ENCODE data around the gene CCR2.

GRCh38 chr3:46360907-46361306 is 7.0 kb downstream of the CCR2 start:
- TF ChIP-seq, protein P1, sequence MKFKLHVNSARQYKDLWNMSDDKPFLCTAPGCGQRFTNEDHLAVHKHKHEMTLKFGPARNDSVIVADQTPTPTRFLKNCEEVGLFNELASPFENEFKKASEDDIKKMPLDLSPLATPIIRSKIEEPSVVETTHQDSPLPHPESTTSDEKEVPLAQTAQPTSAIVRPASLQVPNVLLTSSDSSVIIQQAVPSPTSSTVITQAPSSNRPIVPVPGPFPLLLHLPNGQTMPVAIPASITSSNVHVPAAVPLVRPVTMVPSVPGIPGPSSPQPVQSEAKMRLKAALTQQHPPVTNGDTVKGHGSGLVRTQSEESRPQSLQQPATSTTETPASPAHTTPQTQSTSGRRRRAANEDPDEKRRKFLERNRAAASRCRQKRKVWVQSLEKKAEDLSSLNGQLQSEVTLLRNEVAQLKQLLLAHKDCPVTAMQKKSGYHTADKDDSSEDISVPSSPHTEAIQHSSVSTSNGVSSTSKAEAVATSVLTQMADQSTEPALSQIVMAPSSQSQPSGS (tag by site-specific recombination; IDR thresholded peaks at IDR 0.05; ENCODE audit: low read depth), result no peak
- TF ChIP-seq, protein P2, sequence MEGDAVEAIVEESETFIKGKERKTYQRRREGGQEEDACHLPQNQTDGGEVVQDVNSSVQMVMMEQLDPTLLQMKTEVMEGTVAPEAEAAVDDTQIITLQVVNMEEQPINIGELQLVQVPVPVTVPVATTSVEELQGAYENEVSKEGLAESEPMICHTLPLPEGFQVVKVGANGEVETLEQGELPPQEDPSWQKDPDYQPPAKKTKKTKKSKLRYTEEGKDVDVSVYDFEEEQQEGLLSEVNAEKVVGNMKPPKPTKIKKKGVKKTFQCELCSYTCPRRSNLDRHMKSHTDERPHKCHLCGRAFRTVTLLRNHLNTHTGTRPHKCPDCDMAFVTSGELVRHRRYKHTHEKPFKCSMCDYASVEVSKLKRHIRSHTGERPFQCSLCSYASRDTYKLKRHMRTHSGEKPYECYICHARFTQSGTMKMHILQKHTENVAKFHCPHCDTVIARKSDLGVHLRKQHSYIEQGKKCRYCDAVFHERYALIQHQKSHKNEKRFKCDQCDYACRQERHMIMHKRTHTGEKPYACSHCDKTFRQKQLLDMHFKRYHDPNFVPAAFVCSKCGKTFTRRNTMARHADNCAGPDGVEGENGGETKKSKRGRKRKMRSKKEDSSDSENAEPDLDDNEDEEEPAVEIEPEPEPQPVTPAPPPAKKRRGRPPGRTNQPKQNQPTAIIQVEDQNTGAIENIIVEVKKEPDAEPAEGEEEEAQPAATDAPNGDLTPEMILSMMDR (tag by site-specific recombination; IDR thresholded peaks at IDR 0.05), result no peak
- TF ChIP-seq ZNF274 (IDR thresholded peaks at IDR 0.05; ENCODE audit: low read length) (no peak), ZNF274 (tag by site-specific recombination; IDR thresholded peaks at IDR 0.05; ENCODE audit: borderline replicate concordance) (no peak)

Measured in HEK293 (cell line).